NCI-H774 (cell line): ENCODE data around the gene TERT.
"Not testable (repeated sequence)": the region's sequence is repeated elsewhere in the genome, so short reads cannot be mapped to it uniquely, and the experiment has no call there.

ENCODE experiments used
- DNase-seq: peaks from one replicate; lab custom pipeline; 2025; lab: John Stamatoyannopoulos, UW

Gene TERT

DNA sequence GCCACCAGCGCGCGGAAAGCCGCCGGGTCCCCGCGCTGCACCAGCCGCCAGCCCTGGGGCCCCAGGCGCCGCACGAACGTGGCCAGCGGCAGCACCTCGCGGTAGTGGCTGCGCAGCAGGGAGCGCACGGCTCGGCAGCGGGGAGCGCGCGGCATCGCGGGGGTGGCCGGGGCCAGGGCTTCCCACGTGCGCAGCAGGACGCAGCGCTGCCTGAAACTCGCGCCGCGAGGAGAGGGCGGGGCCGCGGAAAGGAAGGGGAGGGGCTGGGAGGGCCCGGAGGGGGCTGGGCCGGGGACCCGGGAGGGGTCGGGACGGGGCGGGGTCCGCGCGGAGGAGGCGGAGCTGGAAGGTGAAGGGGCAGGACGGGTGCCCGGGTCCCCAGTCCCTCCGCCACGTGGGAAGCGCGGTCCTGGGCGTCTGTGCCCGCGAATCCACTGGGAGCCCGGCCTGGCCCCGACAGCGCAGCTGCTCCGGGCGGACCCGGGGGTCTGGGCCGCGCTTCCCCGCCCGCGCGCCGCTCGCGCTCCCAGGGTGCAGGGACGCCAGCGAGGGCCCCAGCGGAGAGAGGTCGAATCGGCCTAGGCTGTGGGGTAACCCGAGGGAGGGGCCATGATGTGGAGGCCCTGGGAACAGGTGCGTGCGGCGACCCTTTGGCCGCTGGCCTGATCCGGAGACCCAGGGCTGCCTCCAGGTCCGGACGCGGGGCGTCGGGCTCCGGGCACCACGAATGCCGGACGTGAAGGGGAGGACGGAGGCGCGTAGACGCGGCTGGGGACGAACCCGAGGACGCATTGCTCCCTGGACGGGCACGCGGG is at the start of gene TERT:
Gene TERT, minus strand, starts transcription at position 234 of the 815 bp plus-strand sequence. Its CDS starts 79 bp downstream, at position 155.
- DNase-seq = no peak

DNA sequence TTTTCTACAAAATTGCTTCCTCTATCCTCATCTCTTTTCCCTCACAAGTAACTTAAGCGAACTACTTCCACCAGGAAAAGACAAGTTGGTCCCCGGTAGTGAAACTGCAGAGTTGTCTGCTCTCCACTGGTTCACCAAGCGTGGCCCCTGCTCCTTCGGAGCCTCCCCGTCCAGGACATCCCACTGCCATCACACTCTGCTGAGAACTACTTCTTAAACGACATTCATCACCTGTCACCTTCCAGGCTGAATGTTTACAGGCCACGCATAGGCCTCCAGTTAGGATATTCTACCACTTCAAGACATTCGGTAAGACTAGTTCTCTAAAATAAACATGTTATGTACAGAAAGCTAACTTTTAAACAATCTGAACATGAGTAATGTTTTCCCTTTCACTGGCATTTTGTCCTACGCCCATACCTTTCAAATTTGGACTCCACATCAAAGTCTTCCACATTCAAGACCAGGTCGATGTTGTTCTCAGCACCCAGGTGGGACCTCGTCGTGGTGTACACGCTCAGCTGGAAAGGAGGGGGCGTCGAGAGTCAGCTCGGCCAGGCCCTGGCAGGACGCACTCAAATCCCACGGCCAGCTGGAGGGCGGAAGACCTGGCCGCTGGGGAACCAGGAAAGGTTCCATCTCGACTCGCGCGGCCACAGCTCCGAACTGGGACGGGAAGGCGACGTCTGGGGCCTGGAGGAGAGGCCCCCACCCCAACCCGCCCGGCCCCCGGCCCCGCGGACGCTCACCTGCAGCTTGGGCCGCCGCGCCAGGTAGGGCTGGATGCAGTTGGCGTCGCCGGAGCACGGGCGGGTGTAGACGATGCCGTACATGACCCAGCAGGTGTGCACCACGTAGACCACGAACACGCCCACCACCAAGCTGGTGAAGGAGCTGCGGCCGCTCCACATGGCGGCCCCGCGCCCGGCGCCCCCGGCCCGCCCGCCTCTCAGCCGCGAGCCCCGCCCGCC is 49.3 kb upstream of the TERT start:
- DNase-seq = no peak

DNA sequence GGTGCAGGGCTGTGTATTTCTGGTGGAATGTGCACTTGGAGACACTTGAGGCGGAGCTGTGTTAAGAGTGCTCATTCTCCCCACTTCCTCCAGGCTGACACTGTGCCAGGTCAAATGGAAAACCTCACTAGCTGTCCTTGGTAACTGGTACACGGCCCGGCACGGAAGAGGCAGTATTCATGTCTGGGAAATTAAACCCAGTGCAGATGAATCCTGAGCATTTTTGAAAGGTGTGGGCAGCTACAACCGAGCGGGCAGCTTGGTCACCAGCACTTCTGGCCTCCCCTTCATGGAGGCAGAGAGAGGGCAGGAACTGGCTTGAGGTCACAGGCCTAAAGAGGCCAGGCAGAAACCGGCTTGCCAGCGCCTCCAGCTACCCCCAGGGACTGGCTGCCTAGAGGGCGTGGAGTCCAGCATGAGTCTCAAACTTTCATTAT is 48.5 kb upstream of the TERT start:
- DNase-seq = no peak

DNA sequence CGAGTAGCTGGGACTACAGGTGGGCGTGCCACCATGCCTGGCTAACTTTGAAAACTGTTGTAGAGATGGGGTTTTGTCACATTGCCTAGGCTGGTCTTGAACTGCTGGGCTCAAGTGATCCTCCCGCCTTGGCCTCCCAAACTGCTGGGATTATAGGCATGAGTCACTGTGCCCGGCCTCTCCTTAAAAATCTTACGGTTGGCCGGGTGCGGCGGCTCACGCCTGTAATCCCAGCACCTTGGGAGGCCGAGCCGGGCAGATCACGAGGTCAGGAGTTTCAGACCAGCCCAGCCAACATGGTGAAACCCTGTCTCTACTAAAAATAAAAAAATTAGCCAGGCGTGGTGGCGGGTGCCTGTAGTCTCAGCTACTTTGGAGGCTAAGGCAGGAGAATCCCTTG is 47.8 kb upstream of the TERT start:
- DNase-seq = not testable (repeated sequence)

DNA sequence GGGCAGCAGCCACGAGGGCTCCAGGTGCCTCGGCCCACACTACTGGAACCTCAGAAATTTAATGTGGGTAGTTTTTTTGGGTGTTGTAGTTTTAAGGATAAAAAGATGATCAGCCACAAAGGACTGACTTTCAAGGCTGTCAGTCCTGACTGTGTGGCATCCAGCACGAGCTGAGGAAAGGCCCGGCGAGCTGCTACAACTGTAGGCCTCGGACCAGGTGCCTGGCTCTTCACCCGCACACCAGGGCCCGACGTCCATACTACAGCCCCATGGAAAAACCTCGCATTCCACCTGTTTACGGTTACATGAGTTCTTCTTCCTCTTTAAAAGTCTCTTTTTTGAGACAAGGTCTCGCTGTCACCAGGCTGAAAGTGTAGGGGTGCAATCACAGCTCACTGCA is 47.4 kb upstream of the TERT start:
- DNase-seq = no peak

DNA sequence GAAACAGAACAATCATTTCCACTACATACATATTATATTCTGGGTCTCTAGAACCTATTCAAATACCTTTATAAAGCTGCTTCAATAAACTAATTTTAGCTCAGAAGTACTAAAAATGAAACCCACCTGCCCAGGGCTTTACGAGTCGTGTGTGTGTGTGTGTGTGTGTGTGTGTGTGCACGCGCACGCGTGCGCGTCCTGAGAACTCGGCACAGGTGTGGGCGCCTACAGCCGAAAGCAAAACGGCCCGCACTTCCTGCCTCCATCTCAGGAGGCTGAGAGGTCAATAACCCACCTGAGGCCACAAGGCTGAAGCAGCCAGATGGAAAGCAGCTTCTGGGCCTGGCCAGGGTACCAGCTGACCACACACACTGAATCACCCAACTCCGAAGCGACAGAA is 47.0 kb upstream of the TERT start:
- no peak for DNase-seq

DNA sequence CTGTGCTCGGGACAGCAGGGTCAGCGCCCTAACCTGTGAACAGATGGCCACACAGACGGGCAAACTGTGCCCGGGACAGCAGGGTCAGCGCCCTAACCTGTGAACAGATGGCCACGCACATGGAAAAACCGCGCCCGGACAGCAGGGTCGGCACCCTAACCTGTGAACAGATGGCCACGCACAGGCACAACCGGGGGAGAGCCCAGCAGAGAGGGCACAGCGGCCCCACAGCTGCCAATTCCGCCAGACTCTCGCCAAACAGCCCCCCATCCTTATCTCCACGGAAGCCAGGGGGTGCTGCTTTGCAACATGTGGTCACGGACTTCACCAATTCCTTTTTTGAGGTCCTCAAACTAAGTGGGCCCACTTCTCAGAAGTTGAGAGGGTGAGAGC is 44.9 kb upstream of the TERT start:
- DNase-seq = not testable (repeated sequence)

DNA sequence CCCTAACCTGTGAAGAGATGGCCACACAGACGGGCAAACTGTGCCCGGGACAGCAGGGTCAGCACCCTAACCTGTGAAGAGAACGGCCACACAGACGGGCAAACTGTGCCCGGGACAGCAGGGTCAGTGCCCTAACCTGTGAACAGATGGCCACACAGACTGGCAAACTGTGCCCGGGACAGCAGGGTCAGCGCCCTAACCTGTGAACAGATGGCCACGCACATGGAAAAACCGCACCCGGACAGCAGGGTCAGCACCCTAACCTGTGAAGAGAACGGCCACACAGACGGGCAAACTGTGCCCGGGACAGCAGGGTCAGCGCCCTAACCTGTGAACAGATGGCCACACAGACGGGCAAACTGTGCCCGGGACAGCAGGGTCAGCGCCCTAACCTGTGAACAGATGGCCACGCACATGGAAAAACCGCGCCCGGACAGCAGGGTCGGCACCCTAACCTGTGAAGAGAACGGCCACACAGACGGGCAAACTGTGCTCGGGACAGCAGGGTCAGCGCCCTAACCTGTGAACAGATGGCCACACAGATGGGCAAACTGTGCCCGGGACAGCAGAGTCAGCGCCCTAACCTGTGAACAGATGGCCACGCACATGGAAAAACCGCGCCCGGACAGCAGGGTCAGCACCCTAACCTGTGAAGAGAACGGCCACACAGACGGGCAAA is 44.4 kb upstream of the TERT start:
- DNase-seq = not testable (repeated sequence)

DNA sequence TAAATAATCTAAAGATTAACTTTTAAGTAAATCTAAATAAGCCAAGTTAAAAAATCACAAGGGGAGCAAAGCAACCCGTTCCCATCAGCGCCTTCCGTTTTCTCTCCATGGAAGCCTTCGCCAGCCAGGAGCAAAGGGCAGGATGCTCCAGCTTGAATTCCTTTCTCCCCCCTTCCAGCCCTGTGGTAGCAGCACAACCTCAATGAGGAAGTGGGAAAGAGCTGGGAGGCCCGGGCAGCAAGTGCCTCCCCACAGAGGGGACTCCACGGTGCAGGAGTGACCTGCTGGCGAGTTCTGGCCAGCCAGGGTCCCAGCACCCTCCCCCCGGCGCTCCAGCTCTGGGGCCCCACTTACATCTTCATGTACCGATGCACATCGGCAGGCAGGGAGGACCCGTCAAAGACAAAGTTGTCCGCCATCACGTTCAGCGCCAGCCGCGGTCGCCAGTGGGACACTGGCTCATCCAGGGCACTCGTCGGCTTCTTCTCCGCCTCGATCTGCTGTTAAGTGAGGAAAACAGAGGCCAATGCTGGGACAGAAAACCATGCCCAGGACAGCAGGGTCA is 43.7 kb upstream of the TERT start:
- no peak for DNase-seq

DNA sequence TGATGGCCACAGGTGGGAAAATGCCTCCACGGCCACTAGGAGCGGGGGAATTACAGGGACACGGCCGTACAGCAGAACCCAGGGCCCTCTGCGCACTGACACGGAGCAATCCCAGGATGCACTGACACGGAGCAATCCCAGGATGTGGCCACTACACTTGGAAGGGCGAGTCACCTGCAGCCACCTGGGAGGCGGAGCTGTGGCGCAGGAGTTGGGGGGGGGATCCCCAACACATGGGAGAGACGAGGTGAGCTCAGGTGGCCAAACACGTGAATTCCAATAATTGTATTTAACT is 43.3 kb upstream of the TERT start:
- DNase-seq = no peak

DNA sequence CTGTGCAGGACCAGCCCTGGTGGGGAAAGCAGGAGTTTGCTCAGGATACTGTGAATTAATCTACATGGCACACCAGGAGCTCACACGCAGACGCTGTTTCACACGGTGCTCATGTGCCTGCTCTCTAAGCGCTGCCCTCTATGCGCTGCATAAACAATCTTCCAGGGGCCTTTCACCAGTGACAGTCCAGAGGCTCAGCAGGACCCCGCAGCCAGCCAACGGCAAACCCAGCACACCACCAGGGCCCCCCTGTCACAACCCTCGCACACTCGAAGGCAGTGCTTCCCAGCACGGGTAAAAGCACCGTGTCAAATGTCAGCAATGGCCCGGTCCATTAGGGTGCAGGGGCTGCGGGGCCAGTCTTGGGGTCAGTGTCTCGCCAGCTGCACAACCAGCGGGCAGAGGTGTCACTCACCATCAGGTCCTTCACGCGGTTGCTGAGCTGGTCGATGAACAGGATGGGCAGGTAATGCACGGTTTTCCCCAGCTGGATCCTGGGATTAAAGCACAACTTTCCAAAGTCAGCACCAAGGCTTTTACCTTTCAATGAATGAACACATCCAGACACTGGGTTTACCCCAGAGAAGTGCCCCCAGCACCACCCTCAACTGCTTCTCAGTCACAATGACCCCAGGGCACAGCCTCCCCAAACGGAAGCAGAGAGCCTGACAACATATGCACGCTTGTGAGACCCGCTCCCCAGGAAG is 42.8 kb upstream of the TERT start:
- DNase-seq = no peak

DNA sequence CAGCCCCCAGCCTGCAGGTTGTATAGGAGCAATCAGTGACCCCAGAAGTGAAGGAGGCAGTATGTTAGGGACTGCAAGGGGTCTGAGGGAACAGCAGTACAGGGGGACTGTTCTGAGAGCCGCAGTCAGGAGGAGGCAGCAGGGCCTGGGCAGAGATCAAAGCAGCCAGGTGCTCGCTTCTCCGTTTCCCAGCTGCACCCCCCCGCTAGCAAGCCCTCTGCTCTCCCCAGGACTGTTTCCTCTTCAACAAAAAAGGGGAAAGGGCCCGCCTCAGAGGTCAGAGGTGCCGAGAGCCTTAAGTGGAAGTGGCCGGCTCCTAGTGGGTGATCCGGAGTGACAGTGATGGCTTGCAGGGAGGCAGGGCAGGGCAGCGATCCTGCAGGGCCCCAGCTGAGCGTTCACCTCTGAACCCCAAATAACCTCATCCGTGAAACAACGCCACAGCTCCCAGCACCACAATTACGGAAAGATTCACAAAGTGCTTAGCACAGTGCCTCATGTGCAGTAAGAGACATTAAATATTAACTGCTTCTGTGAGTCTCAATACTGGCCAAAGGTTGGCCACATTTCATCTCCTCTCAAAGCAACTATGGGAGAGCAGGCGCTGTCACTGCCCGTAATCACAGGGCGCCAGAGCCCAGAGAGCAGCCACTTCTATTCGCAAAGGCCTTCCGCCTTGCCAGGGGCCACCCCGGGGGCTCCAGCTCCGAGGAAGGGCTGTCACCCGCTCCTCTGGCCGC is 42.1 kb upstream of the TERT start:
- no peak for DNase-seq

DNA sequence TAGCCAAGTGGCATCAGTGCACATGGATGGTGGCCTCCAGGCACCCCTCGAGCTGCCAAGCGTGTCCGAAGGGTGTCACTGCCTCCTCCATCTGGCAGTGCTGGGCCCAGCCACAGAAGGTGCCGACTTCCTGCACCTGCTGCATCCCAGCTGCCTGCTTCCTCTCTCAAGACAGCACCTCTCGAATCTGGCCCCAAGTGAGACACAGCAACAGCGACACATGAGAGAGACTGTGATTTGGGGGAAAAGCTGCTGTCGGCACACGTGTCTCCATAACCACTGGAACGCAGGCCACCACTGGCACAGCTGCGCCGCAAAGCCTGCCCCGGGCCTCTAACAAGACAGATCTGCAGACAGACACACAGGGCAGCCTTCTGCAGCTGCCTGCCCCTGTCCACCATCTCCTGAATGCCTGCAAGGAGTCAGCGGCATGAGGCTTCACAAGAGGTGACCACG is 41.3 kb upstream of the TERT start:
- DNase-seq = no peak

DNA sequence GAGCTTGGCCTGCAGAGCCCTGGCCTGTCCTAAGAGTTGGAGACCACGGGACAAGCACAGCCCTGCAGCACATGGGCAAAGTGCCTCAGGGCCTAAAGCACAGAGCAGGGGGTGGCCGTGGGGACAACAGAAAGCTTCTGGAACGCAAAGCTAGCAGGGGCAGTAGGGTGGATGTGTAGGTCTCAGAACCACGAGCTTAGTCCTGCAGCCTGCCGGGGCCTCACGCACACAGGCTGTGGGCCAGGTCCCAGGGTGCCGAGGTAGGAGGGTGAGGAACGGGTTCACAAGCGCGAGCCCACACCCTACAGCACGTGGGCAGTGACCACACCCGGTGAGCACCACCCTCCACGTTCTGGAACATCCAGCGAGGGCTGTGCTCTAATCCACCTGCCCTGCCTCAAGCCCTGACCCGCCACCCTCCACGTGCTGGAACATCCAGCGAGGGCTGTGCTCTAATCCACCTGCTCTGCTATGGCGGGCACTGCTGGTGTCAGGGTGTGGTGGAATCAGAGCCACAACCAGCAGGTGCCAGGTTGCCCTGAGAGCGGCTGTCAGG is 40.8 kb upstream of the TERT start:
- no peak for DNase-seq

DNA sequence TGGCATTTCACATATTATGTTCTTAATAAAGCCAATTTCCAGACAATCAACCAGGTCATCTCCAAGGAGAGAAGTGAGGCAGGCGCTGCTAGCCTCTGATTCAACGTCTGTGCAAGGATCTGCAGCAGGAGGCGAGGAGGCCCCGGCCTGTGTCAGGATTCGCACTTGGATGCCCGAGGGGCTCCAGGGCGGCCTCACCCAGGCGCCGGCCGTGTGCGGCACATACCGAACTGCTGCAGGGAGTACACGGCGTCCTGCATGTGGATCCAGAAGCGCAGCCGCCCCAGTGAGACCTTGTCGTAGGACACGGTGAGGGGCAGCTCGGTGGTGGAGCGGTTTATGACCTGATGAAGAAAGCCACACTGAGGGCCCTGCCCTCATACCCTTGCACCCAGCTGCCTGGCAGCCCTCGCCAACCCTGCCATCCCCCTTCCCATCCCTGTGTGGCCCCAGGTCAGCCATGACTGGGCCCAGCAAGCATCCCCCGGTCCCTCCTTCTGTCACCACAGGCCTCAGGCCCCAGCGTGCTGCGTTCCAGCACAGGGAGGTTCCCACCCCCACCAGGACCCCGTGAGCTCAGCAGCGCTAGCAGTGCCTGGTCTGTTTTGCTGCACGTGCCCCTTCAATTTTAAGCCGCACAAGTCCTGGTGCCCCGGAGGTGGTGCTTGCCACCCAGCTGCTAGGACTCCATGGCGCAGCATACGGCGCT is 40.1 kb upstream of the TERT start:
- DNase-seq = no peak

DNA sequence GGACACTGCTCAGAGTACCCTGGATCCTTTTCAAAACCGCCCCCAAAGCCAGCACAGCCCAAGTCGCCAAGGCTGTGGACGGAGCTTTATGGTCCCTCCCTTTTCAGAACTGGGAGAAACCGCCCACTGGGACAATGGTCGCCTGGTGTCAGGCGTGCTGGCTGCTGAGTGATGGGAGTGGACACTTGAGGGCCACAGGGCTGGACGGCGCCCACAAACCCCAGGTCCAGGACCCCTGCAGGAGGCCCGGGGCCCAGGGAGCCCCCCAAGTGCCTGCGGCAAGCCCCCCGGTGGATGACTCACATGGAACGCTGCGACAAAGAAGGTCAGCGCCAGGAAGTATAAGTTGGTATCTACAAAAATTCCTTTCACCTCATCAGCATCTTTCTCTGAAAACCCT is 39.1 kb upstream of the TERT start:
- DNase-seq = no peak

DNA sequence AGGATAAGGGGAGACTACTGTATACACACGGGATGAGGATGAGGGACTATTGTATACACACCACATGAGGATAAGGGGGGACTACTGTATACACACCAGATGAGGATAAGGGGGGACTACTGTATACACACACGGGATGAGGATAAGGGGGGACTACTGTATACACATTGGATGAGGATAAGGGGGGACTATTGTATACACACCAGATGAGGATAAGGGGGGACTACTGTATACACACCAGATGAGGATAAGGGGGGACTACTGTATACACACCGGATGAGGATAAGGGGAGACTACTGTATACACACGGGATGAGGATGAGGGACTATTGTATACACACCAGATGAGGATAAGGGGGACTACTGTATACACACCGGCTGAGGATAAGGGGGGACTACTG is 38.4 kb upstream of the TERT start:
- not testable (repeated sequence) for DNase-seq

DNA sequence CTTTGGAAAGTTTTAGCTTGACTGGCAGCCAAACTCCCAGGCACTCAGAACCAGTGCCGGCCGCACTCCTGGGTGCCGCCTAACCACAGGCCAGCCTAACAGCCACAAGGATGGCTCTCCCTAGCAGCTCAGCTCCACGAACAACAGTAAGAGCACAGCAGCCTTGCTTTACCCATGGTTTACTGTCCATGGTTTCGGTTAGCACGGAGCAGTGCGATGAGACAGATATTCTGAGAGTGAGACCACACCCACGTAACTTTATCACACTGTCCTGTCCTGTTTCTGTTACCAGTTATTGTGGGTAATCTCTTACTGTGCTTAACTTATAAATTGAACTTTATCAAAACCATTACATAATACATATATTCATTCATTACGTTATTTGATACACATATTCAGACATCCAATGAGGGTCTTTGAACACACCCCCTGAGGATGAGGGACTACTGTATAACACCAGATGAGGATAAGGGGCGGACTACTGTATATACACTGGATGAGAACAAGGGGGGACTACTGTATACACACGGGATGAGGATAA is 37.7 kb upstream of the TERT start:
- DNase-seq = no peak

DNA sequence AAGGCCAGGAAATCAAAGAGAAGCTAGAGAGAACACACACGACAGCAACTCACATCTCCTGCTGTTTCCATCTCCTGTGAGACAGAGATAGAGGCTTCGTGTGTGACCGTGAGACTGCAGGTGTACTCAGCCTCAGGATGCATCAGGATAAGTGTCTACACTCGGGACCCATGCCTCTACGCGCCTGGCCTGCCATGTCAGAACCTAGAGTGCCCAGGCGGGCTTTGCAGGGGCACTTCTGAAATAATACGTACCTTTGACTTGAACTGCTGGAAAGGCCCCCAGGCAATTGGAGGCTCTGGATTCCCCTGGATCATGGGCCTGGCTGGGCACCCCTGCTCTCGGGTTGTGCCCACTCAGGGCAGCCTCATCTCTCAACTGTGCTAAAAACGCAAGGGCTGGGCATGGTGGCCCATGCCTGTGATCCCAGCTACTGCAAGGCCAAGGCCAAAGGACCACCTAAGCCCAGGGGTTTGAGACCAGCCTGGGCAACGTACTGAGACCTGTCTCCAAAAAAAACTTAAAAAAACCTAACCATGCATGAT is 37.1 kb upstream of the TERT start:
- no peak for DNase-seq
